GM21576 (cell line): ENCODE results near the gene KRAS.

Source experiments
- ATAC-seq: cut with Tn5 transposase; IDR thresholded peaks from one replicate; pipeline ENCODE4 v1.9.1; 2021; ENCODE audit warnings: mild to moderate bottlenecking, moderate library complexity; ENCODE audit not compliant: unreplicated experiment

KRAS gene

GRCh38 chr12:25250744-25251730 is at the start of gene KRAS:
Gene KRAS, minus strand, starts transcription at chr12:25250929.
- peak; percentile 74 for ATAC-seq

DNA sequence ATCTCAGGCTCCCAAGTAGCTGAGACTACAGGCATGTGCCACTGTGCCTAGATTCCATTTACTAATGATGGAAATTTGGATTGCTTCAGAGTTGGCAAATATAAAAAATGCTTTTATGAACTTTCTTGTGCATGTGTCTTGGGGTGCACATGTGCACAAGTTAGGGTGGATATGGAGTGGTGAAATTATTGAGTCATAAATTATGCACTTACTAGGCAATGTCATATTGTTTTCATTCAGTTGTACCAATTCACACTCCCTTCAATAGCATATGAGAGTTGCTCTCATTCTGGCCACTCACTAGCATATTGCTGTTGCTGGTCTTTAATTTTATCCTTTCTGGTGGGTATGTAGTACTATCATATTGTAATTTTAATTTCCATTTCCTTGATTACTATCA is 45.7 kb upstream of the KRAS start:
- ATAC-seq = no peak

GRCh38 chr12:25295361-25295760 is 44.6 kb upstream of the KRAS start:
- ATAC-seq = no peak

- no peak for ATAC-seq
Measured at GRCh38 chr12:25293653-25294052, 42.9 kb upstream of the KRAS start.

GRCh38 chr12:25292810-25293221 is 42.1 kb upstream of the KRAS start:
- ATAC-seq = peak; percentile 50

- ATAC-seq = no peak
Measured at GRCh38 chr12:25287610-25288009, 36.9 kb upstream of the KRAS start.

- no peak for ATAC-seq
Measured at GRCh38 chr12:25286837-25287236, 36.1 kb upstream of the KRAS start.

DNA sequence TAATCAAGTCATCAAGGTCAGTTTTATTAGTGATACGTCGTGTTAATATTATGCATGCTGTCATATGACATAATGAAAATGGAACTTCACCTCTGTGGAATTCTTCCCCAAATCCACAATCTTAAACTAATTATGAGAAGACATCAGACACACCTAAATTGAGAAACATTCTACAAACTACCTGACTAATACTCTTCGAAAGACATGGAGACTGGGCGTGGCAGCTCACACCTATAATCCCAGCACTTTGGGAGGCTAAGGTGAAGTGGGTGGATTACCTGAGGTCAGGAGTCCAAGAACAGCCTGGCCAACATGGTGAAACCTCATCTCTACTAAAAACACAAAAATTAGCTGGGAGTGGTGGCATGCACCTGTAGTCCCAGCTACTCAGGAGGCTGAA is 33.3 kb upstream of the KRAS start:
- ATAC-seq = no peak

- no peak for ATAC-seq
Measured at GRCh38 chr12:25283006-25283405, 32.3 kb upstream of the KRAS start.

DNA sequence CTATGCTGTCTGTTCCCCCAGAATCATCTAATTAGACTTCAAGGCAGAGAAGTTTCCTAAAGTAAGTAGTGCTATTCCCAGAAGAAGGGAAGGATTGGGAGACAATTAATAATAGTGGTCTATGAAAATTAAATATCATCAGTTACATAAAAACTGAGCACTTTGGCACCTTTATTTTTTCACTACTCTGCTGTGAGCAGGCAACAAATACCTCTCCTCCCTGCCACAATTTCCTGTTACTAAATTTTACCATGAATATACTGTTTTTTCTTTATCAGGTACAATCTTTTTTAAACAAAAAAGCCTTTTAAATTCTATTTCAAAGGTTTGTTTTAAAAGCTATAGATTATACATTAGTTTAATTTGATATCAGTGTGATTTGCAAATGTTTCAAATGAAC is 29.4 kb upstream of the KRAS start:
- ATAC-seq = no peak

DNA sequence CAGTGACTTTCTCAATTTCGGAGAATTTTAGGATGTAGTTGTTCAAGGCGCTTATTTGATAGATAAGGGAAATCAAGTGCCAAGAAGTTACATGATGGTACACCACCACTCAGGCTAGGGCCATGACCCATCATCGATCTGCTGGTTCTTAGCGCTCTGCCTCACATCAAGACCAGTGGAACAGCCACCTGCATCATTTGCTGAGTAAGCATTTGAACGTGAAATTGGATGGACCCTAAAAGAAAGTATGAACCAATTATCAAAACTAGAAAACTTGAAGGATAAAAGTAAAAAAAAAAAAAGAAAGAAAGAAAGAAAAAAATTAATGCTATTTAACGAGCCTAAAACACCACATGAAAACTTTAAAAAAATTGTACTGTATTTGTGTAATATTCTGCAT is 27.5 kb upstream of the KRAS start:
- no peak for ATAC-seq

GRCh38 chr12:25276199-25276937 is 25.6 kb upstream of the KRAS start:
- ATAC-seq = no peak

DNA sequence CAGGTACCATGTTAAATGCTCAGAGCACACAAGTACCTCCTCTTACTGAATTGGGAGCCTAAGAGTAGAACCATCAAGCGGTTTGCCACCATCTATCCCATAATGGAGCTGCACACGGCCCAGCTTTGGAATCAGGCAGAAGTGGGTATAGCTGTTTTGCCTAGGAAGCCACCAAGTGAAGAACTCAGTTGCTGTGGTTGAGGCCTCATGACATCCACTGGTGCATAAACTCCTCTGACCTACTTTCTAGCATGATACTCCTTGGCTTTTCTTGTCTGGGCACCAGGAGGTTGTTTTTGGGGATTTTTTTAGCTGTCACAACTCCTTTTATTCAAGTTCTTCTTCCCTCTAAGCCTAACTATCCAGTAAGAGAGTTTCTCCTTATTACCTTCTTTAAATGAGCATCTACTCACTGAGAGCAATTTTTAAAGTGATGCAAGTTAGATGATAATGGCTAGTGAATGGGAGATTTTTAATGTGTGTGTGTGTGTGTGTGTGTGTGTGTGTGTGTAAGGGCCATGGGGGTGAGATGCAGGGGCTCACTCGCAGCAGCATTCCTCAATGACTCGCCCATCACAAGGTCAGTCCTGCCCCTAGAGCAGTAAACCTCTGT is 20.9 kb upstream of the KRAS start:
- no peak for ATAC-seq

DNA sequence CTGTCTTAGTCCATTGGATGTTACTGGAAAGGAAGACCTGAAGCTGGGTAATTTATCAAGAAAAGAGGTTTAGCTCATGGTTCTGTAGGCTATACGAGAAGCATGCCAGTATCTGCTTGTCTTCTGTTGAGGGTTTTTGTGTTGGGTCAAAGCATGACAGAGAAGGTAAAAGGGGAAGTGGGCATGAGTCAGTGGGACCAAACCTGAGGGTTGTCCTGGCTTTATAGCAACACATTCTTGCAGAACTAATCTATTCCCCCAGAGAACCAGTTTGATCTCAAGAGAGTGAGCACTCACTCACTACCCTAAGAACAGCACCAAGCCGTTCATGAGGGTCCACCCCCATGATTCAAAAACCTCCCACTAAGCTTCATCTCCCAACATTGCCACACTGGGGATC is 19.0 kb upstream of the KRAS start:
- peak; percentile 63 for ATAC-seq

DNA sequence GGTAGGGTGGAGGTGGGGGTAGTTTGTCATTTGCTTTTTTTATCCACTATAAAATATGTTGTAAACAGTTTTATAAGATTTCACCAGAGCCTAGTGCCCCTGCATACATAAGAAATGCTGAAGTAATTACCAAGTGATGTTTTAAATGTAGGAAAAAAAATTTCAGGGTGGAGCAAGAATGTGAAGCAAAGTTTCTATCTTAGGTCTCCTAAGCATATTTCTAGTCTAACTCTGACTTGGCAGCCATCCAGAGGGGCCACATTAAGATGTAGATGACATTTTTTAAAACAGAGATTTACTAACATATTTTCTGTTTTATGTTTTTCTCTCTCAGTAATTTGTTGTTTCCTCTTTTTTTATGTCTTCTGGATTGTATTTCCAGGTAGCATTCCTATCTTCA is 15.8 kb upstream of the KRAS start:
- ATAC-seq = no peak

- no peak for ATAC-seq
Measured at GRCh38 chr12:25264862-25265261, 14.1 kb upstream of the KRAS start.

DNA sequence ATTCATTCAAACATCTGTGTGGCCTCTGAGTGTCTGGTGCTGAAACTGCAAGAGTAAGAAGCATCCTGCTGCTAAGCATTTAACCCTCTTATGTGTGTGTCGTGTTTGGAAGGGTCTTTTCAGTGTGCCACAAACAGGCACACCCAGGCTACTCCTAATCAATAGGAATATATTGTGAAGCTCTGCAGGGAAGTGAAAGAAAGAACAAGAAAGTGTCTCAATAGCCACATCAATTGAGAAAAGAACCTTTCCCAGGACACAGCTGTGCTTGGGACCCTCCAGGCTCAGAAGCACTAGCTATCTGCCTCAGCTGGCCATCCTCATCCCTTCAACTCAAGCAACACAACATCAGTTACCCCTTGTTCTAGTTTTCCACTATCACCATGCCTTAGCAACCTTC is 13.4 kb upstream of the KRAS start:
- ATAC-seq = no peak

DNA sequence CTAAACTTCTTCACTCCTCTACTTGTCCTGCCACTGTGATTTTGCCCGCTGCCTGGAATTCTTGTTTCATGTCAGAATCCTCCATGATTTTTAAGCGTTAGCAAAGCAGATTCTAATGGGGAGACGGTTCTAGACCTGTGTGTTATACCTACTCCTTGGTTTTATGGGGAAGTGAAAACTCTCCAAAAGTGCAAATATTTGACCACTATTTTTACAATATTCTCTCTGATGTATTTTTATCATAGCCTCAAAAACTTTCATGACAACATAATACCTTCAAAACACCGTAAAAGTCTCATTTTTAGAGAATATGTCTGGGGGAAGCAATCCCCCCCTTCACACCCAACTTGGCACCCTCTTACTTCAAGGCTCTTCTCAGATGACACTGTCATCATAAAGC is 12.9 kb upstream of the KRAS start:
- no peak for ATAC-seq

DNA sequence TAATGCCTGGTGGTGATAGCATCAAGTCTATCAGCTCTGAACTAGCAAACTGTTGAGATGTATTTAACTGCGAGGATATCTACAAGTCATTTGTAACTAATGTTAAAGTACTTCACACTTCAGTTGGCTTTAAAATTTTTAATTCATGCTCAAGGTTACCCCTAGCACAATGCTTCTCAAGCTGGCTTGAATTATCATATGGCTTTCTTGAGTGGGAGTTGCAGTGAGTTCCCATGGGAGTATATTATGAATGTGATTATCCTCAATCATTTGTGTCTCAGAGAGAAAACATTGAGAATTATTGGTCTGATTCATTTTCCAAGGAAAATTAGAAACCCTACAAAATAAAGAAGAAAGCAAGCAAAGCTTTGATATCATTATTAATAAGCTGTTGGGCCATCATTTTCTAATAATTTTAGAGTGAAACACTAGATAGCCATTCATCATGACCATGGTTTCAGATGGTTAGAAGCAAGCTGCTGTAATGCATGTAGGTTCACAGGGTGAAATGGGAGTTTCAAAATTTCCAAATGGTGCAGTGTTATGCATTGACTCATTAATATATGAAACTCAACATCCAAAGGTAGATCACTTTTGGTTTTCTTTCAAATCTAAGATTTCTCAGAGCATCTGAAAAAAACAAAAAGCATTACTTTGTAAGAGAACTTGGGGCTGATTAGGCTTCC is 11.8 kb upstream of the KRAS start:
- no peak for ATAC-seq

DNA sequence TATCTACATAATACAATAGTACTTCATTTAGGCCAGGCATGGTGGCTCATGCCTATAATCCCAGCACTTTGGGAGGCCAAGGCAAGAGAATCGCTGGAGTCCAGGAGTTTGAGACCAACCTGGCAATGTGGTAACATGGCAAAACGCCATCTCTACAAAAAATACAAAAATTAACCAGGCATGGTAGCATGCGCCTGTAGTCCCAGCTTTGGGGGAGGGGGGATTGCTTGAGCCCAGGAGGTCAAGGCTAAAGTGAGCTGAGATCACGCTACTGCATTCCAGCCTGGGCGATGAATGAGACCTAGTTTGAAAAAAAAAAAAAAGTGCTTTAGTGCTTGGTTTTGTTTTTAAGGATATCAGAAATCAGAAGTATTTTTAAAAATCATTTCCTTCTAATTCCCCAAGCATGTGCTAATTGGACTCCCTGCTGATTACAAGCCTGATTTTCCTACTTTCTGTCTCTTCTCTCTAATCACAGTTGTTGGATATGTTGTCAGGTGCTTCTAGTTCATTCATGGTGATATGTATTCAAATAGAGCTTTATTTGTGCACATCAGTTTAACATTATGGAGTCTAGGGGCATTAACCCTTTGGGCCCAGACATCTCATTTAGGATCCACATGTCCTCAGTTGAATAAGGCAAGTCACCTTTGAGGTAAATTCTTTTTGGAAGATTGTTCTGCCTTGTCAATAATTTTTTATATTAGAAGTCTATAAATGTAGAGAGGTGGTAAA is 7.0 kb upstream of the KRAS start:
- ATAC-seq = no peak
